ENCODE measurements around the gene EDEM2. TPM values are rescaled to one million over a fixed set of nuclear protein-coding genes. Genes with fewer than 3 reads are reported as not detected.
"Not testable (repeated sequence)": the region's sequence is repeated elsewhere in the genome, so short reads cannot be mapped to it uniquely, and the experiment has no call there.

The EDEM2 gene
- total RNA-seq, 1 donor from 2014 or later, result 20.3 TPM

GRCh38 chr20:35165221-35166185 lies 18.4 kb upstream of the EDEM2 start:
- Histone ChIP-seq H3K9me3 (no peaks in the 10 kb centered on the region), H3K4me3 (no peak overlapping the region), H3K27me3 (no peaks in the 10 kb centered on the region), H3K4me1 (peaks cover 3 to 6% of the 10 kb centered on the region in 2 donors), H3K27ac (peak overlapping the region; percentile 9 to 41), H3K36me3 (no peaks in the 10 kb centered on the region)
- TF ChIP-seq CTCF (IDR thresholded peaks at IDR 0.05), result no peak
- intact Hi-C loops (cut with DNase I), result no loop called here
- no peak for DNase-seq (ENCODE audit: low spot score in 2 of 2)

GRCh38 chr20:35164531-35164930 lies 17.4 kb upstream of the EDEM2 start:
- H3K36me3 ChIP-seq; H3K4me3 ChIP-seq; intact Hi-C loops (cut with DNase I); H3K4me1 ChIP-seq; H3K27ac ChIP-seq; DNase-seq (ENCODE audit: low spot score in 2 of 2); H3K9me3 ChIP-seq; H3K27me3 ChIP-seq: not testable (repeated sequence)

- H3K27ac ChIP-seq; H3K27me3 ChIP-seq; H3K4me3 ChIP-seq; intact Hi-C loops (cut with DNase I); H3K36me3 ChIP-seq; H3K9me3 ChIP-seq; DNase-seq (ENCODE audit: low spot score in 2 of 2); H3K4me1 ChIP-seq: not testable (repeated sequence)
These were observed 13.2 kb upstream of the EDEM2 start for GRCh38 chr20:35160341-35160740.

- no peak for TF ChIP-seq CTCF (IDR thresholded peaks at IDR 0.05)
- Histone ChIP-seq H3K9me3 (no peaks in the 10 kb centered on the region), H3K27ac (no peak overlapping the region), H3K27me3 (no peaks in the 10 kb centered on the region), H3K4me1 (no peaks in the 10 kb centered on the region), H3K4me3 (no peak overlapping the region), H3K36me3 (no peaks in the 10 kb centered on the region)
- intact Hi-C loops (cut with DNase I), result no loop called here
- no peak for DNase-seq (ENCODE audit: low spot score in 2 of 2)
These were observed 9.8 kb upstream of the EDEM2 start for GRCh38 chr20:35156978-35157377.

- Histone ChIP-seq H3K27me3 (no peaks in the 10 kb centered on the region), H3K4me3 (no peak overlapping the region), H3K36me3 (no peaks in the 10 kb centered on the region), H3K27ac (no peak overlapping the region), H3K4me1 (no peaks in the 10 kb centered on the region), H3K9me3 (no peaks in the 10 kb centered on the region)
- TF ChIP-seq CTCF (IDR thresholded peaks at IDR 0.05), result no peak
- no peak for DNase-seq (ENCODE audit: low spot score in 2 of 2)
- intact Hi-C loops (cut with DNase I), result no loop called here
These were observed 8.8 kb upstream of the EDEM2 start for GRCh38 chr20:35155936-35156335.

GRCh38 chr20:35151736-35152135 lies 4.6 kb upstream of the EDEM2 start:
- no peaks in the 10 kb centered on the region for H3K36me3 ChIP-seq
- H3K9me3 ChIP-seq, result no peaks in the 10 kb centered on the region
- H3K27ac ChIP-seq, result no peak overlapping the region
- H3K4me1 ChIP-seq, result peaks cover 0 to 8% of the 10 kb centered on the region in 2 donors
- H3K27me3 ChIP-seq, result no peaks in the 10 kb centered on the region
- H3K4me3 ChIP-seq, result no peak overlapping the region
- no peak for DNase-seq (ENCODE audit: low spot score in 2 of 2)
- no peak for TF ChIP-seq CTCF (IDR thresholded peaks at IDR 0.05)
- intact Hi-C loops (cut with DNase I), result no loop called here

All from ascending aorta (tissue), 2 donors.